GM23338 (cell line): ENCODE data around the gene GPR25.

Experiments used
- CREB1 ChIP-seq: fragments of 250-450 bp; sonication (Bioruptor Pico); IDR thresholded peaks from 2 replicates; pipeline ENCODE4 v1.5.0; 2020; ENCODE audit warnings: low read depth, mild to moderate bottlenecking, moderate library complexity
- EZH2 ChIP-seq: fragments of 200-600 bp; sonication (generic); IDR thresholded peaks from one replicate; pipeline ENCODE4 v1.8.0; 2017; ENCODE audit warnings: antibody characterized with exemption, mild to moderate bottlenecking, low read depth; ENCODE audit not compliant: unreplicated experiment
- EZH2phosphoT487 ChIP-seq: fragments of 200-600 bp; sonication (generic); IDR thresholded peaks from one replicate; pipeline ENCODE4 v1.8.1; 2018; ENCODE audit warnings: antibody characterized with exemption; ENCODE audit not compliant: unreplicated experiment
- NANOG ChIP-seq: IDR thresholded peaks from 2 replicates; pipeline ENCODE4 v1.6.1; 2016; ENCODE audit warnings: antibody characterized with exemption, borderline replicate concordance
- POLR2AphosphoS5 ChIP-seq: IDR thresholded peaks from 2 replicates; pipeline ENCODE4 v1.6.1; 2016; ENCODE audit warnings: antibody characterized with exemption, low read depth
- REST ChIP-seq: IDR thresholded peaks from one replicate; pipeline ENCODE4 v1.6.1; 2018; ENCODE audit warnings: antibody characterized with exemption; ENCODE audit not compliant: unreplicated experiment
- STAT1 ChIP-seq: IDR thresholded peaks from one replicate; pipeline ENCODE4 v1.6.1; 2016; ENCODE audit warnings: antibody characterized with exemption; ENCODE audit not compliant: unreplicated experiment
- TF ChIP-seq, protein P1 (sequence below), 2 experiments: fragments of 200-600 bp in 1 of 2; sonication (generic) in 1 of 2; conservative IDR thresholded peaks; 2 replicates each; pipeline versions ENCODE4 v1.5.1 to v1.6.1; 2016 to 2017; ENCODE audit warnings: antibody characterized with exemption in 2 of 2, low read depth in 2 of 2, mild to moderate bottlenecking in 2 of 2, moderate library complexity in 1 of 2

DNA sequence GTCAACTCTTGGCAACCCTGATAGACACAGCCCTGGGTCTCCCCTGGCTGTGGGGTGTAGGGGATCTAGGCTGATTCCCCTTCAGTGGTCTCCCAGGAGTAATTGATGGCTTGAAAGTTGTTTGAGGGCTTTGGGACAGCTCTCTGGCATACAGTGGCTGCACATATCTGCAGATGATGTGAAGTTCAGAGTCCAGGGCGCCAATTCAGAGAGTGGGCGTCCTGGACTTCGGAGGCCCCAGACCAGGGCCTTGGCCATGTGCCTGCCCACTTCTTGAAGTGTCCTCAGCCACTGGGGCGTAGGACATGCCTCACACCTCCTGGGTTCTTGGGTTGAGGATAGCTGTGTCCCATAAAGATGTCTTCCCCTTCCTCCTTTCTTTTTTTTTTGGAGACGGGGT lies 24.5 kb downstream of the GPR25 start:
- TF ChIP-seq CREB1 (no peak), EZH2 (no peak), POLR2AphosphoS5 (no peak), EZH2phosphoT487 (no peak), STAT1 (no peak), REST (no peak), NANOG (no peak)
- TF ChIP-seq, protein P1, sequence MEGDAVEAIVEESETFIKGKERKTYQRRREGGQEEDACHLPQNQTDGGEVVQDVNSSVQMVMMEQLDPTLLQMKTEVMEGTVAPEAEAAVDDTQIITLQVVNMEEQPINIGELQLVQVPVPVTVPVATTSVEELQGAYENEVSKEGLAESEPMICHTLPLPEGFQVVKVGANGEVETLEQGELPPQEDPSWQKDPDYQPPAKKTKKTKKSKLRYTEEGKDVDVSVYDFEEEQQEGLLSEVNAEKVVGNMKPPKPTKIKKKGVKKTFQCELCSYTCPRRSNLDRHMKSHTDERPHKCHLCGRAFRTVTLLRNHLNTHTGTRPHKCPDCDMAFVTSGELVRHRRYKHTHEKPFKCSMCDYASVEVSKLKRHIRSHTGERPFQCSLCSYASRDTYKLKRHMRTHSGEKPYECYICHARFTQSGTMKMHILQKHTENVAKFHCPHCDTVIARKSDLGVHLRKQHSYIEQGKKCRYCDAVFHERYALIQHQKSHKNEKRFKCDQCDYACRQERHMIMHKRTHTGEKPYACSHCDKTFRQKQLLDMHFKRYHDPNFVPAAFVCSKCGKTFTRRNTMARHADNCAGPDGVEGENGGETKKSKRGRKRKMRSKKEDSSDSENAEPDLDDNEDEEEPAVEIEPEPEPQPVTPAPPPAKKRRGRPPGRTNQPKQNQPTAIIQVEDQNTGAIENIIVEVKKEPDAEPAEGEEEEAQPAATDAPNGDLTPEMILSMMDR (conservative IDR thresholded peaks at IDR 0.05; ENCODE audit: low read depth in 2 of 2): no peak
